Measurements from ENCODE around the gene FAT1.

DNA sequence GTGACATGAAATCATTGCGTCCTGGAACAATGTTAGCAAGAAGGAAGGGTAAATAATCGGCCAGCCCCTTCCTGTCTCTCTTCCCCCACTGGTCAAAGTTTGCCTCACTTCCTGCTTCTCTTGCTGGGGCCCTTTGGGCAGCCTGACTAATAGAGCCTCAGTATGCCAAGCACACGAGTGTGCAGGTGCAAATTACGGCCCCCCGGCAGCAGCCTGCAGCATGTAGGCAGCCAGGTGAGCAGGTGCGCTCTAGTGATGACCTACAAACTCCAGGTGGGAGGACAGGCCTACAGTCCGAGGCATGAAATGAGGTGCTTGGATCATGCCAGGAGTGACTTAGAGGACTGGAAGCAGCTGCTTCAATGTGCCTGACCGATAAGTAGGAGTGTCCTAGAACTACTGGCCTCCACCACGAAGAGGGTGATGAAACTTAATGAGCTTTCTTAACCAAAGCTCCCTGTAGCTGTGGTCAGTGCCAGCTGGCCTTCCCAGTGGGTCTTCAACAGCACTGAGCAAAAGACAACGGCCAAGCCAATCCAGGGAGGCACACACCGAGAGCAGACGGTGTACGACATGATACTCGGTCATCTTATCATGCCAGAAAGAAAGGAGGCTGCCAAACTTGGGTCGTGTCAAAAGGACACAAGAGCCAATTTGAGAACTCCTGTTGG lies 26.1 kb upstream of the FAT1 start:
- no peak for TF ChIP-seq CTCF (IDR thresholded peaks at IDR 0.05; ENCODE audit: low read length)
- no peak for TF ChIP-seq EZH2phosphoT487 (IDR thresholded peaks at IDR 0.05; ENCODE audit: low read length)
